Dendritic cell treated with granulocyte-macrophage colony-stimulating factor and Interleukin-4, amounts not matched to agents 40 ng/mL and 50 ng/mL, for 4 days (primary cell): ENCODE results near the gene TFDP1.

Source experiments
- H3K27ac Mint-ChIP-seq: one replicate; pipeline ENCODE4 v1.8.0; 2022; ENCODE audit warnings: mild to moderate bottlenecking, mixed read lengths
- H3K27me3 Mint-ChIP-seq: one replicate; pipeline ENCODE4 v1.8.0; 2022; ENCODE audit warnings: mild to moderate bottlenecking, mixed read lengths
- H3K36me3 Mint-ChIP-seq: one replicate; pipeline ENCODE4 v1.8.0; 2022; ENCODE audit warnings: low read depth, mixed read lengths
- H3K4me1 Mint-ChIP-seq: one replicate; pipeline ENCODE4 v1.8.0; 2022; ENCODE audit warnings: low read depth, mixed read lengths
- H3K4me3 Mint-ChIP-seq: one replicate; pipeline ENCODE4 v1.8.0; 2022; ENCODE audit warnings: mild to moderate bottlenecking, moderate library complexity, mixed read lengths
- H3K9me3 Mint-ChIP-seq: one replicate; pipeline ENCODE4 v1.8.0; 2022; ENCODE audit warnings: mixed read lengths
- intact Hi-C: fragments of 100-400 bp; cut with micrococcal nuclease; formaldehyde crosslinking; loops from one replicate; pipeline ENCODE4 v1.15.0; 2022

Gene TFDP1

GRCh38 chr13:113545455-113545930, 39.1 kb upstream of the TFDP1 start:
- Mint-ChIP-seq H3K27ac (no peak overlapping the region), H3K9me3 (peaks cover 11% of the 10 kb centered on the region), H3K36me3 (peaks cover 85% of the 10 kb centered on the region), H3K4me3 (no peak overlapping the region), H3K4me1 (peaks cover 5% of the 10 kb centered on the region), H3K27me3 (no peaks in the 10 kb centered on the region)
- intact Hi-C loops: no loop called here

- Mint-ChIP-seq H3K4me1 (peaks cover 6% of the 10 kb centered on the region), H3K9me3 (peaks cover 5% of the 10 kb centered on the region), H3K27me3 (no peaks in the 10 kb centered on the region), H3K4me3 (no peak overlapping the region), H3K27ac (no peak overlapping the region), H3K36me3 (peaks cover 85% of the 10 kb centered on the region)
- intact Hi-C loops: no loop called here
These were observed 38.5 kb upstream of the TFDP1 start for GRCh38 chr13:113545931-113546516.

GRCh38 chr13:113546571-113547237, 37.8 kb upstream of the TFDP1 start:
- Mint-ChIP-seq H3K4me1 (peaks cover 13% of the 10 kb centered on the region), H3K9me3 (no peaks in the 10 kb centered on the region), H3K36me3 (peaks cover 87% of the 10 kb centered on the region), H3K4me3 (no peak overlapping the region), H3K27me3 (no peaks in the 10 kb centered on the region), H3K27ac (no peak overlapping the region)
- intact Hi-C loops: no loop called here

GRCh38 chr13:113547238-113547971, 37.1 kb upstream of the TFDP1 start:
- peaks cover 14% of the 10 kb centered on the region for H3K4me1 Mint-ChIP-seq
- intact Hi-C loops: no loop called here
- H3K36me3 Mint-ChIP-seq: peaks cover 92% of the 10 kb centered on the region
- no peak overlapping the region for H3K4me3 Mint-ChIP-seq
- no peaks in the 10 kb centered on the region for H3K9me3 Mint-ChIP-seq
- H3K27ac Mint-ChIP-seq: no peak overlapping the region
- no peaks in the 10 kb centered on the region for H3K27me3 Mint-ChIP-seq

GRCh38 chr13:113548171-113548641, 36.3 kb upstream of the TFDP1 start:
- H3K36me3 Mint-ChIP-seq: peaks cover 96% of the 10 kb centered on the region
- no peaks in the 10 kb centered on the region for H3K9me3 Mint-ChIP-seq
- H3K4me3 Mint-ChIP-seq: no peak overlapping the region
- intact Hi-C loops: no loop called here
- no peak overlapping the region for H3K27ac Mint-ChIP-seq
- H3K27me3 Mint-ChIP-seq: no peaks in the 10 kb centered on the region
- peaks cover 21% of the 10 kb centered on the region for H3K4me1 Mint-ChIP-seq

GRCh38 chr13:113548778-113549621, 35.6 kb upstream of the TFDP1 start:
- peaks cover 24% of the 10 kb centered on the region for H3K4me1 Mint-ChIP-seq
- no peak overlapping the region for H3K27ac Mint-ChIP-seq
- H3K27me3 Mint-ChIP-seq: no peaks in the 10 kb centered on the region
- intact Hi-C loops: no loop called here
- peaks cover 95% of the 10 kb centered on the region for H3K36me3 Mint-ChIP-seq
- no peak overlapping the region for H3K4me3 Mint-ChIP-seq
- no peaks in the 10 kb centered on the region for H3K9me3 Mint-ChIP-seq

- intact Hi-C loops: loop anchor here (10.0 kb wide), 1 partner anchor 56 kb away; the partner anchor contains the start of gene DCUN1D2
- Mint-ChIP-seq H3K9me3 (no peaks in the 10 kb centered on the region), H3K27me3 (no peaks in the 10 kb centered on the region), H3K4me3 (no peak overlapping the region), H3K27ac (no peak overlapping the region), H3K4me1 (peaks cover 24% of the 10 kb centered on the region), H3K36me3 (peaks cover 94% of the 10 kb centered on the region)
These were observed 34.1 kb upstream of the TFDP1 start for GRCh38 chr13:113550453-113550852.

- Mint-ChIP-seq H3K36me3 (peaks cover 85% of the 10 kb centered on the region), H3K9me3 (no peaks in the 10 kb centered on the region), H3K27ac (no peak overlapping the region), H3K27me3 (no peaks in the 10 kb centered on the region), H3K4me1 (peaks cover 24% of the 10 kb centered on the region), H3K4me3 (no peak overlapping the region)
- intact Hi-C loops: loop anchor here (10.0 kb wide), 1 partner anchor 57 kb away; the partner anchor contains the start of gene DCUN1D2
These were observed 33.2 kb upstream of the TFDP1 start for GRCh38 chr13:113551081-113552000.

GRCh38 chr13:113552079-113552478, 32.5 kb upstream of the TFDP1 start:
- Mint-ChIP-seq H3K27ac (no peak overlapping the region), H3K9me3 (no peaks in the 10 kb centered on the region), H3K4me3 (no peak overlapping the region), H3K27me3 (no peaks in the 10 kb centered on the region), H3K4me1 (peaks cover 31% of the 10 kb centered on the region), H3K36me3 (peaks cover 78% of the 10 kb centered on the region)
- intact Hi-C loops: loop anchor here (10.0 kb wide), 1 partner anchor 57 kb away; the partner anchor contains the start of gene DCUN1D2

DNA sequence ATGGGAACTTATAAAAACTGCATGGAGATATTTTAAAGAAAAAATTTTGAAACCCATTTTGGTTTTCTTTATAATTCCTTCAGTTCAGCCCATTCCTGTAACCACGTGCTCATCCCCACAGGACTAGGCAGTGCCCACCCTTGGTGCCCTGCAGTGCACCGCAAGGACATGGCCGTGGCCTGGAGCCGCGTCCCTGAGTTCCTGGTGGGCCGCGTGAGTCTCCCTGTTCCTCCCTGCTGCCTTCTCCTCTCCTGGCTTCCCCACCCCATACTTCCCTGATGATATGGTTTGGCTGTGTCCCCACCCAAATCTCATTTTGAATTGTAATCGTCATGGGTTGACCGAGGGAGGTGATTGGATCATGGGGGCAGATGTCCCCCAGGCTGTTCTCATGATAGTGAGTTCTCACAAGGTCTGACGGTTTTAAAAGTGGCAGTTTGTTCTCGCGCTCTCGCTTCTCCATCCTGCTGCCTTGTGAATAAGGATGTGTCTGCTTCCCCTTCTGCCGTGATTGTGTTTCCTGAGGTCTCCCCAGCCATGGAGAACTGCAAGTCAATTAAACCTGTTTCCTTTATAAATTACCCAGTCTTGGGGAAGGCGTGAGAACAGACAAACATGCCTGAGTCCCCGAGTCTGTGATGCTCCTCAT, 31.6 kb upstream of the TFDP1 start:
- Mint-ChIP-seq H3K4me1 (peaks cover 40% of the 10 kb centered on the region), H3K36me3 (peaks cover 70% of the 10 kb centered on the region), H3K9me3 (no peaks in the 10 kb centered on the region), H3K4me3 (no peak overlapping the region), H3K27ac (peak overlapping the region; percentile 72), H3K27me3 (no peaks in the 10 kb centered on the region)
- intact Hi-C loops: loop anchor here (10.0 kb wide), 1 partner anchor 58 kb away; the partner anchor contains the start of gene DCUN1D2

- H3K27ac Mint-ChIP-seq: peak overlapping the region; percentile 72
These were observed 30.8 kb upstream of the TFDP1 start for GRCh38 chr13:113553511-113554332.

More at GRCh38 chr13:113553511-113554332, 30.8 kb upstream of the TFDP1 start:
- H3K4me1 Mint-ChIP-seq: peaks cover 48% of the 10 kb centered on the region
- no peaks in the 10 kb centered on the region for H3K9me3 Mint-ChIP-seq
- intact Hi-C loops: loop anchor here (10.0 kb wide), 1 partner anchor 59 kb away; the partner anchor contains the start of gene DCUN1D2
- H3K36me3 Mint-ChIP-seq: peaks cover 62% of the 10 kb centered on the region
- H3K4me3 Mint-ChIP-seq: no peak overlapping the region
- H3K27me3 Mint-ChIP-seq: no peaks in the 10 kb centered on the region
